GM23338 (cell line): Measurements from ENCODE around the gene CENPP. TPM values are rescaled to one million over a fixed set of nuclear protein-coding genes. Genes with fewer than 3 reads are reported as not detected.

Experiments
- CREB1 ChIP-seq: fragments of 250-450 bp; sonication (Bioruptor Pico); IDR thresholded peaks from 2 replicates; pipeline ENCODE4 v1.5.0; 2020; ENCODE audit warnings: low read depth, mild to moderate bottlenecking, moderate library complexity
- ETS1 ChIP-seq: IDR thresholded peaks from 2 replicates; pipeline ENCODE4 v1.6.1; 2016; ENCODE audit warnings: antibody characterized with exemption
- EZH2 ChIP-seq: fragments of 200-600 bp; sonication (generic); IDR thresholded peaks from one replicate; pipeline ENCODE4 v1.8.0; 2017; ENCODE audit warnings: antibody characterized with exemption, mild to moderate bottlenecking, low read depth; ENCODE audit not compliant: unreplicated experiment
- JUNB ChIP-seq: IDR thresholded peaks from one replicate; pipeline ENCODE4 v1.6.1; 2016; ENCODE audit warnings: antibody characterized with exemption; ENCODE audit not compliant: unreplicated experiment
- POLR2AphosphoS5 ChIP-seq: IDR thresholded peaks from 2 replicates; pipeline ENCODE4 v1.6.1; 2016; ENCODE audit warnings: antibody characterized with exemption, low read depth
- REST ChIP-seq: IDR thresholded peaks from one replicate; pipeline ENCODE4 v1.6.1; 2018; ENCODE audit warnings: antibody characterized with exemption; ENCODE audit not compliant: unreplicated experiment
- STAT1 ChIP-seq: IDR thresholded peaks from one replicate; pipeline ENCODE4 v1.6.1; 2016; ENCODE audit warnings: antibody characterized with exemption; ENCODE audit not compliant: unreplicated experiment
- ZNF462 ChIP-seq: fragments of 250-450 bp; sonication (Bioruptor Pico); IDR thresholded peaks from 2 replicates; pipeline ENCODE4 v1.5.0; 2020; ENCODE audit warnings: mild to moderate bottlenecking, moderate library complexity
- polyA plus RNA-seq: library from polyadenylated mRNA; unstranded; fragments of >200 nt; fragmentation: Nextera tagmentation; extraction: Ambion mirVana; gene quantifications from 2 replicates; pipeline ENCODE4 v1.2.1, GENCODE V29; 2016
- total RNA-seq: library from RNA; depleted of rRNA; stranded (reverse); fragments of >200 nt; shearing (Covaris generic); gene quantifications from 2 replicates; pipeline ENCODE4 v1.2.3, GENCODE V29; 2014

Gene CENPP
- total and polyA plus RNA-seq, 2 experiments from 2014 or later, result 11.0 to 12.6 TPM

GRCh38 chr9:92298036-92298435 lies 27.7 kb upstream of the CENPP start (continued):
- TF ChIP-seq REST, result no peak
- TF ChIP-seq ETS1, result no peak
- TF ChIP-seq POLR2AphosphoS5, result no peak
- TF ChIP-seq STAT1, result no peak
- TF ChIP-seq EZH2, result no peak
- no peak for TF ChIP-seq ZNF462 (CRISPR knock-in tag)
- no peak for TF ChIP-seq CREB1 (CRISPR knock-in tag)
- no peak for TF ChIP-seq JUNB
